ENCODE data around the gene FBXL5. TPM values are rescaled to one million over a fixed set of nuclear protein-coding genes. Genes with fewer than 3 reads are reported as not detected.

Gene FBXL5
- total and polyA plus RNA-seq, 2 of the 13 experiments (the other 11 are each of a cell fraction or from before 2014, with no cell fraction given): 17.4 to 45.3 TPM

GRCh38 chr4:15598644-15599043, 56.5 kb downstream of the FBXL5 start (continued):
- TF ChIP-seq ZNF639 (CRISPR knock-in tag; conservative IDR thresholded peaks at IDR 0.05): no peak
- TF ChIP-seq AKNA (CRISPR knock-in tag; IDR thresholded peaks at IDR 0.05; ENCODE audit: borderline replicate concordance): no peak
- TF ChIP-seq ZBTB44 (CRISPR knock-in tag; IDR thresholded peaks at IDR 0.05): no peak
- TF ChIP-seq TBP (CRISPR knock-in tag; IDR thresholded peaks at IDR 0.05): no peak
- no peak for TF ChIP-seq ZBTB25 (CRISPR knock-in tag; IDR thresholded peaks at IDR 0.05)
- TF ChIP-seq CBX2 (IDR thresholded peaks at IDR 0.05; ENCODE audit: low read depth, low read length): no peak
- no peak for TF ChIP-seq CBX2 (CRISPR knock-in tag; IDR thresholded peaks at IDR 0.05; ENCODE audit: low read depth)
- TF ChIP-seq ZNF256 (CRISPR knock-in tag; conservative IDR thresholded peaks at IDR 0.05): no peak
- TF ChIP-seq ZNF646 (CRISPR knock-in tag; IDR thresholded peaks at IDR 0.05): no peak
